GM12874 (cell line): Measurements from ENCODE around the gene RICTOR.

Experiments
- TF ChIP-seq, protein P1 (sequence below): IDR thresholded peaks from 2 replicates; pipeline ENCODE4 v1.5.1; 2011; ENCODE audit warnings: low read depth, mild to moderate bottlenecking, control low read depth, low read length, moderate library complexity; ENCODE audit not compliant: insufficient read depth

RICTOR gene

DNA sequence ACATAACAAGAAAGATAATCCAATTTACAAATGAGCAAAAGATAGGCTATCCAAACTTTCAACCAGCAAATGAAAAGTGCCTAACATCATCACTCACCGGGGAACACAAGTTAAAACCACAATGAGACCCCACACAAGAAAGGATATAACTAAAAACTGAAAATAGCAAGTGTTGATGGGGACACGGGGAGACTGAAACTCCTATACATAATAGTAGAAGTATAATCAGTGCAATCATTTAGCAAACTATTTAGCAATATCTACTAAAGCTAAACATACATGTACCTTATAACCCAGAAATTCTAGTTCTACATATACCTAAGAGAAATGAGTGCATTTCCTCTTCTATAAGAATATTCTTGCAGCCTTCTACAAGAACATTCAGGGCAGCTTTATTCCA lies 72.5 kb downstream of the RICTOR start:
- TF ChIP-seq, protein P1, sequence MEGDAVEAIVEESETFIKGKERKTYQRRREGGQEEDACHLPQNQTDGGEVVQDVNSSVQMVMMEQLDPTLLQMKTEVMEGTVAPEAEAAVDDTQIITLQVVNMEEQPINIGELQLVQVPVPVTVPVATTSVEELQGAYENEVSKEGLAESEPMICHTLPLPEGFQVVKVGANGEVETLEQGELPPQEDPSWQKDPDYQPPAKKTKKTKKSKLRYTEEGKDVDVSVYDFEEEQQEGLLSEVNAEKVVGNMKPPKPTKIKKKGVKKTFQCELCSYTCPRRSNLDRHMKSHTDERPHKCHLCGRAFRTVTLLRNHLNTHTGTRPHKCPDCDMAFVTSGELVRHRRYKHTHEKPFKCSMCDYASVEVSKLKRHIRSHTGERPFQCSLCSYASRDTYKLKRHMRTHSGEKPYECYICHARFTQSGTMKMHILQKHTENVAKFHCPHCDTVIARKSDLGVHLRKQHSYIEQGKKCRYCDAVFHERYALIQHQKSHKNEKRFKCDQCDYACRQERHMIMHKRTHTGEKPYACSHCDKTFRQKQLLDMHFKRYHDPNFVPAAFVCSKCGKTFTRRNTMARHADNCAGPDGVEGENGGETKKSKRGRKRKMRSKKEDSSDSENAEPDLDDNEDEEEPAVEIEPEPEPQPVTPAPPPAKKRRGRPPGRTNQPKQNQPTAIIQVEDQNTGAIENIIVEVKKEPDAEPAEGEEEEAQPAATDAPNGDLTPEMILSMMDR: no peak

DNA sequence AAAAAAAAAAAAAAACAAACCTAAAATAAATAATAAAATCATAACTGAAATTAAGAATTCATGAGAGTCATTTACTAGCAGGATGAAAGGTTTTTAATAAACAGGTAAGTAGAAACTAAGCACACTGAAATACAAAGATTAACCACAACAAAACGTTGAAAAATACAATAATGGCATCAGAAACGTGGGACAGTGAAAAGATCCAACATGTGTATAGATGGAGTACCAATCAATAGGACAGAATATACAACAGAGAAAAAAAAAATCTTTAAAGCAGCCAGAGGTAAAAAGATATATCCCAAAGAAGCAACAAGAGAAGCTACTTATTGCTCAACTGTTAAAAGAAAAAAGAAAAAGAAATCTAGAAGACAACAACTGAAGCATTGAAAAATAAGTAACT lies 75.2 kb downstream of the RICTOR start:
- TF ChIP-seq, protein P1: no peak

DNA sequence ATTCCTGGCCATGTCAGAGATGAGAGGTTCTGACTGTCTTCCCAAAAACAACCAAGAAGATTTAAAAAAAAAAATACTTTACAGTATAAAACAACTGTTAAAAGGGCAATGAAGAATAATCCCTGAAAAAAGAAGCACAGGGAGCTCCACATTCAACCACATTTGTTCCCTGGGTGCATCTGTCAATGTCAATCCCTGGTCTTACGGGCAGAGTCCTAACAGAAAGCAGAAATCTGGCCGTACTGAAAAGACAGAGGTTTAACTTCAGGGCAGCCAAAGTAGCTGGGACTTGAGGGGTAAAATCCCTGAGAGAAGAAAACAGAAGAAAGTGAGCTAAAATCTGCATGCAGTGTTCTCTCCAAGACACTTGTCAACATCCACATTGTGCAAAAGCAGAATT lies 76.6 kb downstream of the RICTOR start:
- TF ChIP-seq, protein P1: no peak

DNA sequence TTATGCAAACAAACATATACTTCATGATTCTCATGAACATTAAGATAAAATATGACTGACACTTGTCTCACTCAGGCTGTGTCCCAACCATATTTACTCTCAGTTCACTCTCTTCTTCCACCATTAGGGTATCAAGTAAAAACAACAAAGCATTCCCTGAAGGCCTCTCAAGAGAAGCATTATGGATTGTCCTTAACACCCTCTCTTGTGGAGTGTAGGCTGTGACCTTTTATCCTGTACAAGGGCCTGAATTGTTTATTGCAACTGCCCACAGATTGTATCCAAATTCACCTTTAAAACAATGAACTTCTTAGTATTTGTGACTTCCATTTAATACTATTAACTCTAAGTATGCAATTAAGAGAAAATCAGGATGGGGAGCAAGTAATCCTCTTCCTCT lies 78.1 kb downstream of the RICTOR start:
- TF ChIP-seq, protein P1: no peak

DNA sequence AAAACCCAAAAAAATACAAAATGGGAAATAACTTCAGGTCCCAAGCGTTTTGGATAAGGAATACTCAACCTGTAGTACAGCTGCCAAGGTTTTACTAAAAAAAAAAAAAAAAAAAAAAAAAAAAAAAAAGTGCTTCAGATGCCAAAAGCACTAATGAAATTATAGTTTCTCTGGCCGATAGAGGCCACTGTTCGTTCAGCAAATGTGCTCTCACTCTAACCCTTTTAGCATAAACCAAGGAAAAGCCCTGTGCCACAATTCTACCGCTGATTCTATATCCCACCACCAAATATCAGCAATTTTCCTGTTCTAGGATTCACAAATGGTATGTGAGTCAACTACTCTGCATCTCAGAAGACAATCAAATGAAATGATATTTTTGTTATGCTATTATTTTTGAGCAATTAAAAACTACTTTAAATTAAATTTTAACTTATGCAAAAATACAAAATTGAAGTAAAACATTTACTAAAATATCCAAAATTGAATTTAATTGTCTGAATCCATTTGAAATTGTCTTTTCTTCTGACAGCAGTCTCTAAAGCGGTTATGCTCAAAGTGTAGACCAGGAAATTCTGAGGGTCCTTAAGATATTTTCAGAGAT lies 79.8 kb downstream of the RICTOR start:
- TF ChIP-seq, protein P1: peak; percentile 42; the same call in 1 of the 2 replicates

DNA sequence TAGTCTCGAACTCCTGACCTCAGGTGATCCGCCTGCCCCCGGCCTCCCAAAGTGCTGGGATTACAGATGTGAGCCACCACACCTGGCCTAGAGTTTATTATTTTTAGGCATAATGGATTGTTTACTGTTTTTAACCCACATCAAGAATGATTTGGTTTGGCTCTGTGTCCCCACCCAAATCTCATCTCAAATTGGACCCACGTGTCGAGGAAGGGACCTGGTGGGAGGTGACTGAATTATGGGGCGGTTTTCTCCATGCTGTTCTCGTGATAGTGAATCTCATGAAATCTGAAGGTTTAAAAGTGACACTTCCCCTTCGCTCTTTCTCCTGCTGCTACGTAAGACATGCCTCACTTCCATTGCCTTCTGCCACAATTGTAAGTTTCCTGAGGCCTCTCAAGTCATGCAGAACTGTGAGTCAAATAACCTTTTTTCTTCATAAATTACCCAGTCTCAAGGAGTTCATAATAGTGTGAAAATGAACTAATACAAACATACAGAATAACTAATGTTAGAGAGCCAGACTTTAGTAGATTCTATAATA lies 88.2 kb downstream of the RICTOR start:
- TF ChIP-seq, protein P1: no peak

DNA sequence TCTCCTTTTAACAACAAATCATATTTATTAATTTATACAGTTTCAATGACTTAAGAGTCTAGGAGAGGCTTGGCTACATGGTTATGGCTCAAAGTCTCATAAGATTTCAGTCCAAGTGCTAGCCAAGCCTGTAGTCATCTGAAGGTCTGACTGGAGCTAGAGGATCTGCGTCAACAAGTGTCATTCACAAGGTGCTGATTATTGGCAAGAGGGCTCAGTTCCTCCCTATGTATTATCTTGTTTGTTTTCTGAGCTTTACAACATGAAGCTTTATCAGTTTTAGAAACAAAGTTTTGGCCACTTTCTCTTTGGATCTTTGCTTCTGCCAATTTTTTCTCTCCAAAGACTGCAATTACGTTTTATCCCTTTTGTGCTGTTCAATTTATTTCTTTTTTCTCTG lies 94.7 kb downstream of the RICTOR start:
- TF ChIP-seq, protein P1: no peak
